Cardiac muscle cell (in vitro differentiated cells and primary cell): ENCODE measurements around the gene TRIM51. TPM values are rescaled to one million over a fixed set of nuclear protein-coding genes. Genes with fewer than 3 reads are reported as not detected.
"Not testable (repeated sequence)": the region's sequence is repeated elsewhere in the genome, so short reads cannot be mapped to it uniquely, and the experiment has no call there.

ENCODE experiments used
- DNase-seq, 2 donors: peaks; one replicate each; pipeline versions ENCODE4 v3.0.0 to v3.0.0-alpha.2; 2010 to 2017; ENCODE audit warnings: low read depth in 1 of 2, low spot score in 1 of 2
- H3K27ac ChIP-seq: fragments of 200-600 bp; sonication (generic); 2 replicates; pipeline ENCODE4 v1.5.1; 2016
- H3K27me3 ChIP-seq: fragments of 200-600 bp; sonication (generic); 2 replicates; pipeline ENCODE4 v1.6.0; 2016; ENCODE audit warnings: control low read depth
- H3K36me3 ChIP-seq: fragments of 200-600 bp; sonication (generic); 2 replicates; pipeline ENCODE4 v1.5.1; 2016; ENCODE audit warnings: control low read depth
- H3K4me1 ChIP-seq: fragments of 200-600 bp; sonication (generic); 2 replicates; pipeline ENCODE4 v1.8.1; 2017; ENCODE audit warnings: low read depth, mild to moderate bottlenecking, mixed run types
- H3K4me3 ChIP-seq: fragments of 200-600 bp; sonication (generic); 2 replicates; pipeline ENCODE4 v1.5.1; 2016; ENCODE audit warnings: mild to moderate bottlenecking
- H3K9me3 ChIP-seq: fragments of 200-600 bp; sonication (generic); 2 replicates; pipeline ENCODE4 v1.5.1; 2017; ENCODE audit warnings: low read depth, mild to moderate bottlenecking, control low read depth
- polyA plus RNA-seq: library from polyadenylated mRNA; unstranded; fragments of >200 nt; fragmentation: Nextera tagmentation; extraction: Ambion mirVana; gene quantifications from 2 replicates; pipeline ENCODE4 v1.2.1, GENCODE V29; 2016
- total RNA-seq: library from RNA; depleted of rRNA; stranded (reverse); fragments of >200 nt; gene quantifications from 2 replicates; pipeline ENCODE4 v1.2.3, GENCODE V29; 2016
- TF ChIP-seq, protein P1 (sequence below): IDR thresholded peaks from 2 replicates; pipeline ENCODE4 v1.5.1; 2012; ENCODE audit warnings: low read depth, mild to moderate bottlenecking, low read length

Gene TRIM51, protein sequence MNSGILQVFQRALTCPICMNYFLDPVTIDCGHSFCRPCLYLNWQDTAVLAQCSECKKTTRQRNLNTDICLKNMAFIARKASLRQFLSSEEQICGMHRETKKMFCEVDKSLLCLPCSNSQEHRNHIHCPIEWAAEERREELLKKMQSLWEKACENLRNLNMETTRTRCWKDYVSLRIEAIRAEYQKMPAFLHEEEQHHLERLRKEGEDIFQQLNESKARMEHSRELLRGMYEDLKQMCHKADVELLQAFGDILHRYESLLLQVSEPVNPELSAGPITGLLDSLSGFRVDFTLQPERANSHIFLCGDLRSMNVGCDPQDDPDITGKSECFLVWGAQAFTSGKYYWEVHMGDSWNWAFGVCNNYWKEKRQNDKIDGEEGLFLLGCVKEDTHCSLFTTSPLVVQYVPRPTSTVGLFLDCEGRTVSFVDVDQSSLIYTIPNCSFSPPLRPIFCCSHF
- not detected in 2 replicates for total RNA-seq
- not detected in 2 replicates for polyA plus RNA-seq

DNA sequence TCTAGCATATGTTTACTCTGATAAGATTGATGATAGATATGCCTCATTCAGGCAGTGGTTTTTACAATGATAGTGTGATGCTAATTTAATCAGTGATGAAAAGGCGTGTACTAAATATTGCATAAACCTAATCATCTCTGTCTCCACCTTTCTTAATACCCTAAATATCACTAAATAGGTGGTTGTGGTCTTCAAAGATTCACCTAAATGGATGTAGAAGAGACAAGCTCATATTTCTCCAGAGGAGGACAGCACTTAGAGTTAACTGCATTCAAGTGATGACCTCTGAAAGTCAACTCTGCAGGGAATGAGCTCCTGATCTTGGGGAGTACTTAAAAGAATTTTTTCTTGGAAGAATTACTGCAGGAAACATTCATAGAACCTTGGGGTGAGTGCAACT, at the start of gene TRIM51:
Gene TRIM51, plus strand, starts transcription at position 301 of the 400 bp plus-strand sequence. CDS start 2,132 bp downstream, outside the sequence.
- not testable (repeated sequence) for H3K27me3 ChIP-seq, H3K27ac ChIP-seq, DNase-seq, H3K4me1 ChIP-seq, H3K36me3 ChIP-seq, H3K9me3 ChIP-seq, H3K4me3 ChIP-seq

DNA sequence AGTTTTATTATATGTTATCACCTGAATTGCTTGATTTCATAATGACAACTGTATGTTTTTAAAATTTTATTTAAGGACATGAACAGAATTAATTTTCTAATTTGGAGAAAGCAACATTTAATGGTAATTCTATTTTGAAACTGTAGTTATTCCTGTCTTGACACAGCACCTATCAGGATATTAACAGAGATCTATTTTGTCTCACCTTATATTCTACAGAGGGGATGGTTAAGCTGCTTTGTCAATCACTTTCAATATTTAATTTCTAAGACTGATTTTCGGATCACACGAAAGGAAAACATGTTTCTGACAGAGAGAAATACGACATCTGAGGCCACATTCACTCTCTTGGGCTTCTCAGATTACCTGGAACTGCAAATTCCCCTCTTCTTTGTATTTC, 44.6 kb upstream of the TRIM51 start, which contains the start of gene OR5D16:
Gene OR5D16, plus strand, starts transcription at position 301 of the 400 bp plus-strand sequence. Its CDS starts 0 bp downstream, at position 301.
- Histone ChIP-seq H3K27me3 (no peaks in the 10 kb centered on the region), H3K4me1 (no peaks in the 10 kb centered on the region), H3K9me3 (no peaks in the 10 kb centered on the region), H3K36me3 (no peaks in the 10 kb centered on the region), H3K4me3 (no peak within 1 kb of the TSS), H3K27ac (no peak within 1 kb of the TSS)
- DNase-seq = no peak
- TF ChIP-seq, protein P1, sequence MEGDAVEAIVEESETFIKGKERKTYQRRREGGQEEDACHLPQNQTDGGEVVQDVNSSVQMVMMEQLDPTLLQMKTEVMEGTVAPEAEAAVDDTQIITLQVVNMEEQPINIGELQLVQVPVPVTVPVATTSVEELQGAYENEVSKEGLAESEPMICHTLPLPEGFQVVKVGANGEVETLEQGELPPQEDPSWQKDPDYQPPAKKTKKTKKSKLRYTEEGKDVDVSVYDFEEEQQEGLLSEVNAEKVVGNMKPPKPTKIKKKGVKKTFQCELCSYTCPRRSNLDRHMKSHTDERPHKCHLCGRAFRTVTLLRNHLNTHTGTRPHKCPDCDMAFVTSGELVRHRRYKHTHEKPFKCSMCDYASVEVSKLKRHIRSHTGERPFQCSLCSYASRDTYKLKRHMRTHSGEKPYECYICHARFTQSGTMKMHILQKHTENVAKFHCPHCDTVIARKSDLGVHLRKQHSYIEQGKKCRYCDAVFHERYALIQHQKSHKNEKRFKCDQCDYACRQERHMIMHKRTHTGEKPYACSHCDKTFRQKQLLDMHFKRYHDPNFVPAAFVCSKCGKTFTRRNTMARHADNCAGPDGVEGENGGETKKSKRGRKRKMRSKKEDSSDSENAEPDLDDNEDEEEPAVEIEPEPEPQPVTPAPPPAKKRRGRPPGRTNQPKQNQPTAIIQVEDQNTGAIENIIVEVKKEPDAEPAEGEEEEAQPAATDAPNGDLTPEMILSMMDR = no peak

DNA sequence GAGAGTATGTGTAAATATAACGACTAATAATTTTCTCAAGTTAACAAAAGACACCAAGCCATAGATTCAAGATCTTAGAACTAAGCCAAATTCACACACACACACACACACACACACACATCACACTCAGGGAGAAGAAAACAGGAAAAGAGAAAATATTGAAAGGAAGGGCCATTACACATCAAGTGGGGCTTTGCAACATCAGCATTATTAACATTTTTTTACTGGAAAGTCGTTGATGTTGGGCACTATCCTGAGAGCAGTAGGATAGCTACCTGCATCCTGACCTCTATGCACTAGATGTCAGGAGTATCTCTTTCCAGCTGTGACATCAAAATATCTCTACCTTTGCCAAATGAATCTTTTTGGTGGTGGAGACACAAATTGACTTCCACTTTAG, 35.6 kb upstream of the TRIM51 start:
- Histone ChIP-seq H3K27me3 (no peaks in the 10 kb centered on the region), H3K9me3 (no peaks in the 10 kb centered on the region), H3K36me3 (no peaks in the 10 kb centered on the region), H3K4me1 (no peaks in the 10 kb centered on the region), H3K27ac (no peak overlapping the region), H3K4me3 (no peak overlapping the region)
- TF ChIP-seq, protein P1 = no peak
- DNase-seq = no peak

DNA sequence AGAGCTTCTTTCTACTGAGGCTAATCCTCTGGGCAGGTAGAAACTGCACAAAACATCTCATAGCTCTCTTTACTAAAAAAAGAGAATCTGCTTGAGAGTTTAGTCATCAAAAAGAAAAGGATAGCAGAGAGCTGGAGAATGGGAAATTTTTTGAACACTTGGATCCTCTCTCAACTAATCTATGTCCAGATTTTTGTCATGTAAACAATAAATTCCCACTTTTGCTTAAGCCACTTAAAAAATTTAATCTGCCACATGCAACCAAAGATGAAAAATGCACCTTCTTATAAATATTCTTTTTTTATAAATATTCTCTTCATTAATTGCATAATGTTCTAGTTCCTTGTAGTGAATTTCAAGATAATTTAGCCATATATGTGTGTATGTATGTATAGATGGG, 34.1 kb upstream of the TRIM51 start:
- no peak overlapping the region for H3K27ac ChIP-seq
- no peak overlapping the region for H3K4me3 ChIP-seq
- H3K9me3 ChIP-seq = no peaks in the 10 kb centered on the region
- no peaks in the 10 kb centered on the region for H3K36me3 ChIP-seq
- TF ChIP-seq, protein P1 = no peak
- no peak for DNase-seq
- no peaks in the 10 kb centered on the region for H3K4me1 ChIP-seq
- no peaks in the 10 kb centered on the region for H3K27me3 ChIP-seq

DNA sequence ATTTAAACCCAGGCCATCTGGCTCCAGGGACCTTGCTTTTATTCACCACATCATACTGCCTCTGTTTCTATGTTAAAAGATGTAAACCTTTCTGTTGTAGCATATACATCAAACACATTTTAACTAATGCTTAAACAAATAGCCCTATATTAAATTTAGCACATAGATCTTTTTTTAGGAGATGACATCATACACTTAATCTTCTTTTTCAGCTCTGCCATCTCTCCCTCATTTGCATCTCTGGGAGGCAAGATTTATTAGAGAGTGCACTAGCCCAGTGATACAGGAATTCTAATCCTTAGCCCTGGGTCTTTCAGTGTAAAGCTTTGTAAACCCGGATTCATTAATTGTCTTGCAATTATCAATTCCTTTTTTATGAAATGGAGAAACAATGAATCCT, 31.0 kb upstream of the TRIM51 start:
- TF ChIP-seq, protein P1 = no peak
- Histone ChIP-seq H3K36me3 (no peaks in the 10 kb centered on the region), H3K9me3 (no peaks in the 10 kb centered on the region), H3K27ac (no peak overlapping the region), H3K4me1 (no peaks in the 10 kb centered on the region), H3K4me3 (no peak overlapping the region), H3K27me3 (no peaks in the 10 kb centered on the region)
- DNase-seq = no peak

DNA sequence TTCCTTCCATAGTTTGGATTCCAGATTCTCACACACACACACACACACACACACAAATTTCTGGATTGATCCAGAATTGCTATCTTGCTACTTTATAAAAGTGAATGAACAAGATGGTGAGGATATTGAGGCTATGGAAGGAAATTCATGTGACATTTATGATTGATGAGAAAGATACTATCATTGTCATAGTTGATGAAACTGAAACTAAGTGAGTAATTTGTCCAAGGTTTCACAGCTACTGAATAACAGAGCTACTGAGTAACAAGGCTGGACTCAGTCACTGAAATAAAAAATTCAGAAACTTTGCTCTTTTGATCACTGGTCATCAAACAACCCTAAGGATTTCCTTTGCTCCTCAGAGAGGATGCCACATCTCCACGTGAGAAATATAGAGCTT, 28.4 kb upstream of the TRIM51 start:
- no peaks in the 10 kb centered on the region for H3K4me1 ChIP-seq
- H3K4me3 ChIP-seq = no peak overlapping the region
- TF ChIP-seq, protein P1 = no peak
- H3K9me3 ChIP-seq = no peaks in the 10 kb centered on the region
- H3K27me3 ChIP-seq = no peaks in the 10 kb centered on the region
- H3K36me3 ChIP-seq = no peaks in the 10 kb centered on the region
- no peak for DNase-seq
- no peak overlapping the region for H3K27ac ChIP-seq

DNA sequence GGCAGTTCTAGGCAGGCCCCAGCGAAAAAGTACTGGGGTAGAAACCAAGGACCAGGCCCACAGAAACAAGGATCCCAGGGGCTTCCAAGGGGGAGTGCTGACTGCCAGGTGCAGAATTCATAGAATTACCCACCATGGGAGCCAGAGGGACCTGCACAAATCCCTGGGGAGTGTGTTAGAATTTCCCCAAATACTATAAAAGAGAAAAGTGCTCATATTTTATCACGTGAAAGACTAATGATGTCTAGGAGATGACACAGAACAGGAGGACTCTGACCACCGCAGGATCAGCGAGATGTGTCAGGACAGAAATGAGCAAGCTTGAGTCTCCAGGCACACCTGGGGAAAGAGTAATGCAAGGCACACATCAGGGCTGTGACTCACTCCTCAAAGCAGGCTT, 15.7 kb upstream of the TRIM51 start:
- not testable (repeated sequence) for H3K27me3 ChIP-seq, H3K36me3 ChIP-seq, H3K9me3 ChIP-seq, DNase-seq, H3K4me3 ChIP-seq, H3K4me1 ChIP-seq, H3K27ac ChIP-seq

DNA sequence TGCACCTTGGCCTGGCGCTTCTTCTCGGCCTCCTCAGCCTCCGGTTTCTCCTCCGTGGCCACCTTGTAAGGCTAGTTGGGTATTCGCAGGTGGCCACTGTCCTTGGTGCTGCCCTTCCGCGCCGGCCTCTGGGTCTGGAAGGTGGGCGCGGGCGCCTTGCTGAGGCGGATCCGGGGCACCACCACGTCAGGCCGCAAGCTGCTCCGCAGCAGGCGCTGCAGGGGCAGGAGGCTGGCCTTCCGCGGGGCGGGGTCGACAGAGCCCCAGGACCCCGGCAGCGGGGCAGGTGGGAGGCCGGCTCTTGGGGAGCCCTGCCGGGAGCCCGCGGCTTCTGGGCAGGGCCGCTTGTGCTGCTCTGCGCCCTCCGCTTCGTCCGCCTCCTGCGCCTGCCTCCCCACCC, 10.4 kb upstream of the TRIM51 start:
- DNase-seq, H3K27ac ChIP-seq, H3K4me3 ChIP-seq, H3K27me3 ChIP-seq, H3K4me1 ChIP-seq, H3K9me3 ChIP-seq, H3K36me3 ChIP-seq: not testable (repeated sequence)

DNA sequence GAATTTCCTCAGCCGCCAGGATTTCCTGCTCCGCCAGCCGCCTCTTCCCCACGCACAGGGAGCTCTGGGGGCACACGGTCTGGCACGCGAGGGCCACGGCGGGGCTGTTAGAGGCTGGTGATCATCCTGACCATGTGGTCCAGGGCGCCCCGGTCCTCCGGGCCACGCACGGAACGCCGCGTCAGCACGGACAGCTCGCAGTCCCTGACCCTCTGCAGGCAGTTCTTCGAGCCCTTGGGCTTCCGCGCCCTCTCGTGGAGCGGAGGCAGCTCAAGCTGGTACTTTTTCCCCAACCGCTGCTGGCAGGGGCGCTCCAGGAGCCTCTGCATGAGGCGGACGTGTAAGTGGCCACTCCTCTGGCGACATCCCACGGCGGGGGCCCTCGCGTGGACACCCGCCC, 10.0 kb upstream of the TRIM51 start:
- H3K4me1 ChIP-seq, H3K36me3 ChIP-seq, H3K9me3 ChIP-seq, H3K4me3 ChIP-seq, H3K27me3 ChIP-seq, DNase-seq, H3K27ac ChIP-seq: not testable (repeated sequence)
